Measurements from ENCODE around the gene OPALIN.
"Not testable (repeated sequence)": the region's sequence is repeated elsewhere in the genome, so short reads cannot be mapped to it uniquely, and the experiment has no call there.

Gene OPALIN

DNA sequence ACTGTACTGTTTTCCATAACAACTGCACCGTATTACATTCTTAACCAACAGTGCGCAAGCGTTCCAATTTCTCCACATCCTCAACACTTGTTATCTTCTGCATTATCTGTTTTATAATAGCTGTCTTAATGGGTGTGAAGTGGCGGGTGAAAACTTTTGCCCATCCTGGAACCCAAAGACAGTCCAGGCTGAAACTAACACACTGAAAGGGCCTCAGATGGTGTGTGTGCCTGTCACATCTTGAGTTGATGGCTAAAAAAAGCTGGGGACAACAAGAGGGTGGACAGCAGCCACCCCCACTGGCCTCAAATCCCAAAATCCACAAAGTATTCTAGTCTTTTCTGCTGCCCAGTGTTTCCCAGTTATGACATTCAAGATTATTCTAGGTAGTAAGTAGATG lies 19.4 kb downstream of the OPALIN start:
- DNase-seq (ENCODE audit: low read depth in 2 of 3, low spot score in 1 of 3), result no peak

DNA sequence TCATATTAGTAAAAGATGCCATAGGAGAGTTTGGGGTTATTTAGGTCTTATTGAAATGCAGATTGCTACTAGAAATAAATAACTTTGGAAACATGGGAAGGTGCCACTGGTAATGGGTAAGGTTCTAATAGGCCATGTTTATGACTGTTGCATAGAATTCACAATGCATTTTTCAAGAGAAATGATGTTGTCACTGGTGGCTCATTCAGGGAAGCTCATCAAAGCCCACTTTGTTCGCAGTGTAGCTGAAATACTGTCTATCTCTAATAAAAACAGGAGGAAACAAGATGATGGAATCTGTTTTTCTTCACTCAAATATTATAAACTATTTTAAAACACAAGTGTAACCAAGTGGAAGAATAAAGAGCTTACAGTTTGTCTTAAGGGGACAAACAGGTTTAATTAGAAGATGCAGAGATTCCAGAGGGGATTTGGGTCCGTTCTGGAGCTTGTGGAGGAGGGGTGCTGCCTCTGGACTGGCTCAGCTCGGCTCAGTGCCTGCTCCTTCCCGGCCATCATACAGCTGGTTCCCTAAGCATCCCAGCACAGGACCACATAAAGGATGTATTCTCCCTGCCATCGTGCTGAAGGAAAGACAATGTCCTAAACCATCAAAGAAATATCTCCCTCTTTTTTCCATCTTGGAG lies 20.4 kb downstream of the OPALIN start:
- no peak for DNase-seq (ENCODE audit: low read depth in 2 of 3, low spot score in 1 of 3)

DNA sequence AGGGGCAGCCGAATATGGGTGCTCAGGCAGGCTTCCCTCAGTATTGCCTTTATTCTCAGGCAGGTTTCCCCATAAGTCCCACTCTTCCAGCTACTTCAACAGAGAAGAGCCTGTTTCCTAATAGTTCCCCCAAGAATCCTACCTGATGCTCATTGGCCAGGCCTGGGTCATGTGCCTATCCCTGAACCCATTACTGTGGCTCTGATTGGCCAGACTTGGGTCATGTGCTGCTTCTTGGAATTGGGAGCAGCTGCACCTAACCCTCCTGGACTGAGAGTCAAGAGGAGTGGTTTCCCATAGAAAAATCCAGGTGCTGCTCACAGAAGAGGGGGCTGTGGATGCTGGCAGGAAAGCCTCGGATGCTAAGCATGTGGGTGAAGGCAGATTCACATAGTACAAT lies 21.7 kb downstream of the OPALIN start:
- DNase-seq (ENCODE audit: low read depth in 2 of 3, low spot score in 1 of 3), result no peak

DNA sequence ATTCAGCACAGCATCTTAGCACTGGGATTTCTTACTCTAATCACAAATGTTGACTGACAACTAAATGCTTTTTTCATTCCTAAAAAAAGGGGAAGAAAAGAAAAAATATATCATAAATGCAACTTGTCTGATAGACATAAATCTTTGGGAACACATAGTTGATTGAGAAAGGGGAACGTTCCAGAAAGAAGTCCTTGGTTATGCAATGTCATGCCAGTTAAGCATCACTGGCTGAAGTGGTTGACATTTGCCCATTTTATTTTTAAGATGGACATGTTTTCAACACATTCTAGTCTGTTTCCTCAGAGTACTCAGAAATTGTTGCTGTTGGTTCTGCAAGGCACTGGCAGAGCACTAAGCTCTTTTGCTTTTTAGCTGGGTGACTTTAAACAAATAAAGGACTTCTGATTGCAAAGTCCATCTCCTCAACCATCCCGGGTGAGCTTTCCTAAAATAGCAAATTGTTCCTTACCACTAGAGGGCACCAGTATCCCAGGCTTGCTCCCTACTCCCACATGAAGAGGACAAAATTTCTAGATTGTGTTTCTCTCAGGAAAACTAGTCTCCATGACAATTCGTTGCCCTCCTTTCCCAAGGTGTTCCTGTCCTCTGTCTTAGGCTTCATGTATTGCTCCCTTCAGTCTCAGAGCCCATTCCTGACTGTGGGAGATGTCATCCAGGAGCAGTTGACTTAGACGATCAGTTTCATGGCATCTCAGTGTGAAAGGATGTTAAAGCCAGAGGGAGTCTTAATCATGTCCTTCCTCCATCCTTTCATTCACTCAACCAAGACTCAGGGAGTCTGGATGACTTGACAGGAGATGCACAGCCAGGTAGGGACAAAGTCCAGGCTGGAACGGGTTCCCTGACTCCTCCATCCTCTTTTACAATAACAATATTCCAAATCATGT lies 23.9 kb downstream of the OPALIN start:
- peak in 1 of 3 donors; percentile 7 for DNase-seq (ENCODE audit: low read depth in 2 of 3, low spot score in 1 of 3)

DNA sequence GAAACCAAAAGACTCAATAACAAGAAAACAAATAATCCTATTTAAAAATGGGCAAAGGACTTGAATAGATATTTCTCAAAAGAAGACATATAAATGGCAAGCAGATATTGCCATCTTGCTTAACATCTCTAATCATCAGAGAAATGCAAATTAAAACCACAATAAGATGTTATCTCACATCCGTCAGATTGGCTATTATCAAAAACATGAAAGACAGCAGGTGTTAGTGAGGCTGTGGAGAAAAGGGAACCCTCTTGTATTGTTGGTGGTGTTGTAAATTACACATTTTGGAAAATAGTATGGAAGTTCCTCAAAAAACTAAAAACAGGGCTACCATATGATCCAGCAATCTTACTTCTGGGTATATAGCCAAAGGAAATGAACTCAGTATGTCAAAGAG lies 25.7 kb downstream of the OPALIN start:
- no peak for DNase-seq (ENCODE audit: low read depth in 2 of 3, low spot score in 1 of 3)

DNA sequence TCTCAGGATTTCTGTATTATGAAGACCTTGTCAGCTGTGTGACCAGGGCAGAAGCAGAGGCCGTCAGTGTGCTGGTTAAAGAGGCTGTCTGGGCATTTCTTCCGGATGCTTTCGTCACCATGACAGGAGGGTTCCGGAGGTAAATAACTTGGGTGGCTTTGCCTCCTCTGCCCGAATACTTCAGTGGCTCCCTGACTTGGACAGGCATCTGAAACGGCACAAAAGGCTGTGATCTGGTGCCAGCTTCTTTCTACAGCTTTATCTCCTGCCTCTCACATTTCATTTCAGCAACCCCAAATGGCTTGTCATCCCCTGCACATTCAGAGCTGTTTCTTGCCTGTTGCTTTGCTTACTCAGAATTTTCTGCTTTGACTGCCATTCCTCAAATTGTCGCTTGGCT lies 31.3 kb downstream of the OPALIN start:
- no peak for DNase-seq (ENCODE audit: low read depth in 2 of 3, low spot score in 1 of 3)

DNA sequence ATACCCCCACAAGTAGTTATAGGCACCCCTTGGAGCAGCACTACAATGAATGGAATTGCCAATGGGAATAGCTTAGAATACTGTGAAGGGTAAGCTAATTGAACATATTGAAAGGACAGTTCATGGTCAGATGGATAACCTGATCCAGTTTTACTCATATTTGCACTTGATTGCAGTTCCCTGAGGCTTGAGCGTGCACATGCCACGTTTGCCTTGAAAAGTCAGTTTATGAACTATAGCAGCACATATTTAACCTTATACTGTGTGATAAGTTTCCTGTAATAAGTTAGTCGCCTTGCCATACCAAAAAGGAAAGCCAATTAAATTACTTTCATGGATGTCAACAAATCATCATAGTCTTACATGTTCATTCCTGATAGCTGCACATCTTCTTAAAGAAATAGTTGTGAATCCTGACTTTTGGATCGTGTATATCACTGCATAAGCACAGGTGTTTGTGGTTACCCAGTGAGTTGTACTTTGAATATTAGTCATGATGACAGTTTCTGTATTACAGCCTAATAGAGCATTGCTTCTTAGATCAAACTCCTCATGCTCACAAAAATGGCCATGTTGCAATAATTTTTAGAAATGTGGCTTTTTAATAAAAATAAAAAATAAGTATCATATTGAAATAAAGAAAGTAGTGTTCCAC lies 33.0 kb downstream of the OPALIN start:
- no peak for DNase-seq (ENCODE audit: low read depth in 2 of 3, low spot score in 1 of 3)

DNA sequence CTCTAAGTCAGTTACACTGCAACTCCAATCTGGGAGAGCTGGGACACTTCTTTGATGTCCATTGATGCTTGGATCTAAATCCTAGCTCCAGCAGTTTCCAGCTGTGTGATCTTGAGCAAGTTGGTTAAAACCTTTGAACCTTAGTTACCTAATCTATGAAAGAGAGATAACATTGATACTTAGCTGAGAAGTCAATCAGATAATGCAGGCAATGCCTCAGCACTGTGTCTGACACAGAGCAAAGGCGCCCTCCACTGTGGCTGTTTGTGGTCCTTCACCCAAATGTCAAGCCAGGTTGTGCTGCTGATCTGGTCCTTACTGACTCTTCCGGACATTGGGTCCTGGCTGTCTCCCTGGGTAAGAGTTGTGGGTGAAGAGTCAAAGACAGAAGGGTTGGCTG lies 34.4 kb downstream of the OPALIN start:
- no peak for DNase-seq (ENCODE audit: low read depth in 2 of 3, low spot score in 1 of 3)

DNA sequence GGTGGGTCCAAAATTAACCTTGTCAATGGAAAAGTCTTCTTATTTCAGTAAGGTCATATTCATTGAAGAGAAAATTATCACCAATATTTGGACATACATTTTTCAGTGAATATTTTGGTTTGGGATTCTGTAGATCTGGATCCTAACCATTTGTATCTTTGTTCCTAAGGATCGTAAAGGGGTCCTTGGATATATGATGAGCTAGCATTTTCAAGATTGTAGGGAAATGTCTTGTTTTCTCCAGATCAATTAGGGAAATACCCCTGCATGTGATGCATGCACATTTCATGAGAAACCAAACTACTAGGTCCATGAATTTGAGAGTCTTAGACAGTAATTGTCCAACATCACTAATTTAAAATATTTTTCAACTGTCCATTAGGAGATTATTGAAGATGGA lies 36.5 kb downstream of the OPALIN start:
- no peak for DNase-seq (ENCODE audit: low read depth in 2 of 3, low spot score in 1 of 3)

DNA sequence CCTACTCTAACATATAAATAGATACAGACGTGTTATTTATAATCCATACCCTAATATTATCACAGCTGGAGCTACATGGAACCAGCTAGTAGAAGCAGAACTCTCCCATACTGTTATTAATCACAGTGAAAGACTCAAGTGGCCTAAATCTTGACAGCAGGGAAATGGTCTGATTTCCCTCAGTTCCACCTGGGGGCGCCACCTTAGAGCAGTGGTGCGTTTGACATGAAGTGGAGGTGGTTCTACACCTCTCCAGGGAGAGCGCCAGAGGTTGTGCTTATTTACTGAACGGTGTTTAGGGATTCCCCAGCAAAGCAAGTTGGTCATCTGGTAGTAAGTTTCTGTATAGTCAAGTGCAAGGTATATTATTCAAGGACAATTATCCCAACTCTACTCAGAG lies 37.0 kb downstream of the OPALIN start:
- DNase-seq (ENCODE audit: low read depth in 2 of 3, low spot score in 1 of 3), result no peak

DNA sequence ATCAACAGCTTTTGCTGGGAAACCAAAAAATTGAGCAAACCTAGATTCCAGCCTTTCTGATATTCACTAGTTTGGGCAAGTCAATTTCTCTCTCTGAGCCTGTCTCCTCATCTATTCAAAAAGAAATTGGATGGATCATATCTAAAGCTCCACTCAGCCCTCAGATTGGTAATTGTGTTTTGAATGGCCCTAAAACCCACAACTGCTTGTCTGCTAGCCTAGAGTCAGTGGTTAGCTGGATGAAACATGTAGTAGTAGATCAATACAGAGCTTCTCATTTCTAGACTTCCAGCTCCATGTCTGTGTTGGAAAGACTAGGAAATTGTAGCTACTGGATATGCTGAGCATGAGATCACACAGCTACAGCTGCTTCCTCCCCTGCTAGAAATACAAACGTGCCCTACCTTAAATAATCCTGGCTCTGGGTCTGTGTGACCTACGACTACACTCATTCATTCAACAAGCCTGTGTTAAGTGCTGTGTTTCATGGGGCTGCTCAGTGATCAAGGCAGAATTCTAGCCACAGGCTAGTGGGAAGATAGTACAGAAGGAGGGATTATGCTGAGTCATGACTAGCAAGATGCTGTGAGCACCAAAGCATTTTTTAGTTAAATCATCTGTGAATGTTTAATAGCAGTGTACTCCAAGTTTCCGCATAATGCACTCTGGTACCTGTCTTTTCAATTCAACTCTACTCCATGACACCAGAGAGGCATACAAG lies 38.9 kb downstream of the OPALIN start:
- DNase-seq (ENCODE audit: low read depth in 2 of 3, low spot score in 1 of 3), result no peak

DNA sequence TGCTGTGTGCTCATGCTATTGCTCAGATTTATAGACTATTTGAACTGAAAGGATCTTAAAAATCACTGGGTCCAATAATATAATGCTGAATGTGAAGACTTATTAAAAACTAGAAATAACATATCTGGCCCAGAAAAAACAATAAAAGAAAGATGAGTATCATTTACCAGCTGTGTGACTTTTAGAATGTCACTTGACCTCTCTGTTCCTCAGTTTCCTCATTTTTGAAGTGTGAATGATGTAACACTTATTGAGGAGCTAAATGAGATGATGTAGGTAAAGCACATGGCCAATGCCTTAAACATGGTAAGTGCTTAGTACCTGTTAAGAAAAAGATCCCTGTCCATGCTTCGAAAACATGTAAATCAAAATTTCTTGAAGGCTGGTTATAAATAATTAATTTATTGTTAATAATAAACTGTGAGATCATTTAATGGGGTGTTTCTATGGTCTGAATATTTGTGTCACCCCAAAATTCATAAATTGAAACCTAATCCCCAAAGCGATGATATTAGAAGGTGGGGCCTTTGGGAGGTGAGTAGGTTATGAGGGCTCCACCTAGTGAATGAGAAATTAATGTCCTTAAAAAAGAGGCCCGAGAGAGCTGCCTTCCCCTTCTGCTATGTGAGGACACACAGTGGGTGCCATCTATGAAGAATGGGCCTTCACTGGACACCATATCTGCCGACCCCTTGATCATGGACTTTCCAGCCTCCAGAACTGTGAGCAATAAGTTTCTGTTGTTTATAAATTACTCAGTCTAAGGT lies 41.6 kb downstream of the OPALIN start:
- DNase-seq (ENCODE audit: low read depth in 2 of 3, low spot score in 1 of 3), result no peak

DNA sequence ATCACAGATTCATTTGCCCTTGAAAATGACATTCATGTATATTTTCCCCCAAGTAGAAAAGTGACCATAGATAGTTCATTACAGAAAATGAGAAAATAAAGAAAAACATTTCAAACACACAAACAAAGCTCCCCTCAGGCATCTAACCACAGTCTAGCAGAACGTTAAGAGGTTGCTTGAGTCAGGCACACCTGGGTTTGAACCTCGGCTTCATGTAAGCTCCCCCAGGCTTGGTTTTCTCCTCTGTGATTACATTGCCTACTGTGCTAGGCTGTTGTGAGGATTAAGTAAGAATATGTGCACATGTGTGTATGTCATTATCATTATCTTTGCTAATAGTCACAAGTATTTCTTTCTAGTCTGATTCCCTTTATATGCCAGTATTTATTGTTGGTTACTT lies 45.5 kb downstream of the OPALIN start:
- DNase-seq (ENCODE audit: low read depth in 2 of 3, low spot score in 1 of 3), result no peak

DNA sequence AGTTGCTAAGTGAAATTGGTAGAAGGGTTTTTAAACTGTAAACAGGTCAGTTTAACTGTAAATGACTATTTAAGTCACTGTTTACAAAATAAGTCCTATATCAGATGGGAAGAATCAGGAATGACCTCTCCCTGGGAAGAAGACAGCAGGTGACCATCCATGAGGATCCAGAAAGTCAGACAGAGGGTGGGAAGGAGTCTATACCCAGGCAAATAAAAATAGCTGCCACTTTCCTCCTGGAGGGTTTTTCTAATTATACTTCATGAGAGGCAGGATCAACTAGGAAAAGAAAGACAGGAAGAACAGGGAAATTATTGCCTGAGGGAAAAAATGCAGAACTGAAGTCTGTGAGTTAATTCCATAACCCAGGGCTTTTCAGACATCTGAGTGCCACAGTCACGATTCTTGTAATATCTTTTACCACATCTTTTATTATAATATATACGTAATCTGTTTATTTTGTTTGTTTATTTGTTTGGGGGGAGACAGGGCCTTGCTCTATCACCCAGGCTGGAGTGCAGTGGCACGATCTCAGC lies 47.6 kb downstream of the OPALIN start:
- no peak for DNase-seq (ENCODE audit: low read depth in 2 of 3, low spot score in 1 of 3)

DNA sequence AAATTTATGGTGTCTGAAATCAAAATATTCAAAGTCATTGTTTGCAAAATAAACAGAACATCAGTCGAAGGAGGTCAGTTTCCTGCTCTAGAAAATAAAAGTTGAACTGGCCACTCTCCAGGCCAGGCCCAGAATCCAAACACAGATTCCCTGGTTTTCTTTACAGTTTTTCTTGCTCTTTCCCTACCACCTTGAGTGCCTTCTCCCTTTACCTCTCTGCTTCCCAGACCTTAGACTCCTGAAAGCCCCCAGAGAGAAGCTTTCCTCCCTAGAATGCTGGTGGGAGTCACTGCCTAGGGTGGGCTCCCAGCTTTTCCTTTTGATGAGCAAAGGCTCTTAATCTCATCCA lies 48.5 kb downstream of the OPALIN start:
- DNase-seq (ENCODE audit: low read depth in 2 of 3, low spot score in 1 of 3), result no peak

DNA sequence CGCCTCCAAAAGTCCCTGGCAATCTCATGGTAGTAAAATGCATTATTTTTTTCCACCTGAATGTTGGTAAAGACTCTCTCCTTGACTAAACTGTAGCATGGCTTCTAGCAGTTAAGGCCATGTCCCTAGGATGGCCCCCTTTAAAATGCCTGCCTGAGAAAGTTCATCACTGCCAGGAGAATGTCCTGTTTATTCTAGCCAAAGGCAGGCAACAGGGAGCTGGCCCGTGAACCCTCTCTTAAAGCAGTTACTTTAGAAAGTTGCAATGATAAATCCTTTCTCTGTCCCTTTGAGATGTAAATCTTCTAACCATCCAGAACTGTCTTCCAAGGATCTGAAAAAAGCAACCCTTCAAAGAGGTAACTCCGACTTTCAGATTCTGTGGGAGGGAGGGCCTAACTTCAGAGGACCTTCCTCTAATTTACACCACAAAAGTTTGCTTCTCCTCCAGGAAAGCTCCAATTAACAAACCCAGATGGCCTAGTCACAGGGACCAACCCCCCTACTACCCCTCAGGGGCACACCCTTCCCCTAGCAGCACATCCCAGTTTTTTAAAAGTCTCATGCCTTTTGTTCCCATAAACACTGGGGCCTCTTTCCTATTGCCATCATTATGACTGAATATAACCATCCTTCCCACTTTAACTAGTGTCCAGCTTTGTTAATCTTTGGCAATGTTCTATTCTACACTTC lies 49.0 kb downstream of the OPALIN start:
- DNase-seq (ENCODE audit: low read depth in 2 of 3, low spot score in 1 of 3), result no peak

DNA sequence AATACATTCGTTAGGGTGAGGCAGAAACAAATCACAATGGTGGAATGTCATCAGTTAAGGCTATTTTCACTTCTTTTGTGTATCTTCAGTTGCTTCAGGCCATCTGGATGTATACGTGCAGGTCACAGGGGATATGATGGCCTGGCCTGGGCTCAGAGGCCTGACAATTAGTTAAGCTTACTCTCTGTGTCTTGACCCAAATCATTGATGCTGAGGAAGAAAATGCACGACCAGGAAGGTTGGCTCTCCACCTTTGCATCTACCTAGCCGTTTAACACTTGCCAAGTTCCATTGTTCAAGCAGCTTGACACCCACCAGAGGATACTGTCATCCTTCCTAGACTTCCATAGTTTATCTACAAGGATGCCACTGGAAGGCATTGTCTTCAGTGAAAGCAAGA lies 49.9 kb downstream of the OPALIN start:
- DNase-seq (ENCODE audit: low read depth in 2 of 3, low spot score in 1 of 3), result not testable (repeated sequence)

DNA sequence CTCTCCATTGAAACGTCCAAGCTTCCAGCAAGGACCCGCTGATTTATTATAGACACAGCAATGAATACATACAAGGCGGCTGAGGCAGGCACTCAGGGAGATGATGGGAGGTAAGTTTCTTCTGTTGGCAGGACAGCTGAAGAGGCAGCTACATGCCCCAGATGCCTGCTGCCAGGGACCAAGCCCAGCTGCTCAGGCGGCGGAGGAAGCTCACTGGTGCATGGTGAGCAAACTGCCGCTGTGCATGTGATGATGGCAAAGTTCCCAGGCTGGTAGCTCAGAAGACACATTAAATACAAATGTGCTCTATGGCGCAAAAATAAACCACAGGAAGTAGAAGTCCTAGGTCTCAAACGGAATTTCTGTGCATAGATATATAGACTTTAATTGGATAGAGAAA lies 52.3 kb downstream of the OPALIN start:
- no peak for DNase-seq (ENCODE audit: low read depth in 2 of 3, low spot score in 1 of 3)

DNA sequence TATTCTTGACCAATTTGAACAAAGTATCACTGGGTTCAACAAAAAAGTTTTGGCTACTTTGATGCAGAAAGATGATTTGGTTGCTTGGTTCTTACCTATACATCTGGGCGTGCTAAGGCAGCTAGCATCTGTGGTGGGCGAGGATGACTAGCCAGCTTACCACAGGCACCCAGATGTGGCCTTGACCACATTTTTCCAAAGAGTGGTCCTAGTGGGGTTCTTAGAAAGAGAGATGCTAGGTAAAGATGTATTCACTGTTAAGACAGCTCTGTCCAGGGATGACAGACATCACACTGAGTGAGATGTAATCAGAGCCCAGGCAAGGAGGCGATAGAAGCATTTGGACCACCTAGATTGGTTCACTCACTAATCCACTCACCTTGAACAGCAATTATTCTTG lies 53.8 kb downstream of the OPALIN start:
- DNase-seq (ENCODE audit: low read depth in 2 of 3, low spot score in 1 of 3), result no peak

DNA sequence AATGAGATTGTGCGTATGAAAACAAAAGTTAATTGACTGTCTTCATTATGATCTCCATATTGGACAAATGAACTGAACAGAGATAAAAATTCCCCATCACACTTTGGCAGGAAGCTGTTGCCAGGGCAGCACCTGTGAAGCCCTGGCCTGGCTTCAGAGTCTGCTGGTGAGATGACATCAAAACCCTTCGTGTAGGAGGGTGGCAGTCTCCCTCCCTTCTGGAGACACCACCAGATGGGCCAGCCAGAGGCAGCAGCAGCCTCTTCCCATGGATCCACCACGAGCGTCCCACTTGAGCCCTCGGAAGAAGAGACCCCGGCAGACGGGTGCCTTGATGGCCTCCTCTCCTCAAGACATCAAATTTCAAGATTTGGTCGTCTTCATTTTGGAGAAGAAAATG lies 54.6 kb downstream of the OPALIN start, which contains the start of gene DNTT:
Gene DNTT, plus strand, starts transcription at position 205 of the 400 bp plus-strand sequence. Its CDS starts 64 bp downstream, at position 269.
- no peak for DNase-seq (ENCODE audit: low read depth in 2 of 3, low spot score in 1 of 3)
